Activated CD8-positive, alpha-beta memory T cell treated with anti-CD3 and anti-CD28 coated beads, Interleukin-2, amount 10 ng/mL, durations not matched to agents 7 days and 5 days (primary cell): Measurements from ENCODE around the gene TAF11L3. TPM values are rescaled to one million over a fixed set of nuclear protein-coding genes. Genes with fewer than 3 reads are reported as not detected.
"Not testable (repeated sequence)": the region's sequence is repeated elsewhere in the genome, so short reads cannot be mapped to it uniquely, and the experiment has no call there.

Source experiments
- ATAC-seq: fragments of 150-1000 bp; cut with Tn5 transposase; one replicate; pipeline ENCODE4 v1.10.0; 2021; ENCODE audit warnings: moderate library complexity
- CTCF ChIA-PET: fragments of 350-600 bp; sonication (Branson Sonifier 250); formaldehyde crosslinking; loops from one replicate; lab custom pipeline; 2021; ENCODE audit warnings: antibody characterized with exemption; lab: Charles Lee
- DNase-seq: peaks from one replicate; pipeline ENCODE4 v3.0.0-alpha.2; 2020
- H3K27ac Mint-ChIP-seq: one replicate; pipeline ENCODE4 v1.8.0; 2021; ENCODE audit warnings: mild to moderate bottlenecking, mixed read lengths
- H3K27me3 Mint-ChIP-seq: one replicate; pipeline ENCODE4 v1.8.0; 2021; ENCODE audit warnings: mixed read lengths
- H3K36me3 Mint-ChIP-seq: one replicate; pipeline ENCODE4 v1.8.0; 2021; ENCODE audit warnings: mild to moderate bottlenecking, mixed read lengths
- H3K4me1 Mint-ChIP-seq: one replicate; pipeline ENCODE4 v1.8.0; 2021; ENCODE audit warnings: mixed read lengths
- H3K4me3 Mint-ChIP-seq: one replicate; pipeline ENCODE4 v1.8.0; 2021; ENCODE audit warnings: mild to moderate bottlenecking, moderate library complexity, mixed read lengths
- H3K9me3 Mint-ChIP-seq: one replicate; pipeline ENCODE4 v1.8.0; 2022; ENCODE audit warnings: low read depth, mixed read lengths
- total RNA-seq, 2 experiments: library from RNA; stranded (reverse); gene quantifications; one replicate each; pipeline ENCODE4 v1.2.3, GENCODE V29; 2021

The TAF11L3 gene
- total RNA-seq: not detected

- H3K27me3 Mint-ChIP-seq, H3K36me3 Mint-ChIP-seq, H3K27ac Mint-ChIP-seq, ATAC-seq, DNase-seq, CTCF ChIA-PET, H3K4me3 Mint-ChIP-seq, H3K9me3 Mint-ChIP-seq, H3K4me1 Mint-ChIP-seq: not testable (repeated sequence)
Measured at GRCh38 chr5:17518067-17518466, at the start of gene TAF11L3. TAF11L3 (plus strand) TSS chr5:17518367.

- Mint-ChIP-seq H3K9me3 (peaks cover 4% of the 10 kb centered on the region), H3K4me3 (no peak overlapping the region), H3K27ac (no peak overlapping the region), H3K4me1 (no peaks in the 10 kb centered on the region), H3K27me3 (no peaks in the 10 kb centered on the region), H3K36me3 (no peaks in the 10 kb centered on the region)
- no peak for ATAC-seq
- CTCF ChIA-PET: no interaction called here
- DNase-seq: no peak
Measured at GRCh38 chr5:17470064-17470463, 48.1 kb upstream of the TAF11L3 start.

- H3K4me3 Mint-ChIP-seq, H3K36me3 Mint-ChIP-seq, CTCF ChIA-PET, H3K4me1 Mint-ChIP-seq, H3K27ac Mint-ChIP-seq, H3K27me3 Mint-ChIP-seq, H3K9me3 Mint-ChIP-seq, DNase-seq, ATAC-seq: not testable (repeated sequence)
Measured at GRCh38 chr5:17475064-17475463, 43.1 kb upstream of the TAF11L3 start.

GRCh38 chr5:17477043-17477442 is 41.1 kb upstream of the TAF11L3 start:
- no peaks in the 10 kb centered on the region for H3K36me3 Mint-ChIP-seq
- ATAC-seq: no peak
- no peak for DNase-seq
- CTCF ChIA-PET: no interaction called here
- peaks cover 2% of the 10 kb centered on the region for H3K9me3 Mint-ChIP-seq
- H3K4me3 Mint-ChIP-seq: no peak overlapping the region
- H3K4me1 Mint-ChIP-seq: no peaks in the 10 kb centered on the region
- no peaks in the 10 kb centered on the region for H3K27me3 Mint-ChIP-seq
- no peak overlapping the region for H3K27ac Mint-ChIP-seq

- no peaks in the 10 kb centered on the region for H3K4me1 Mint-ChIP-seq
- H3K9me3 Mint-ChIP-seq: peaks cover 2% of the 10 kb centered on the region
- H3K36me3 Mint-ChIP-seq: no peaks in the 10 kb centered on the region
- no peak for ATAC-seq
- H3K4me3 Mint-ChIP-seq: no peak overlapping the region
- no peak overlapping the region for H3K27ac Mint-ChIP-seq
- DNase-seq: no peak
- no peaks in the 10 kb centered on the region for H3K27me3 Mint-ChIP-seq
- CTCF ChIA-PET: no interaction called here
Measured at GRCh38 chr5:17477573-17478265, 40.4 kb upstream of the TAF11L3 start.

- H3K4me1 Mint-ChIP-seq: no peaks in the 10 kb centered on the region
- DNase-seq: no peak
- H3K9me3 Mint-ChIP-seq: peaks cover 5% of the 10 kb centered on the region
- no peak for ATAC-seq
- no peaks in the 10 kb centered on the region for H3K27me3 Mint-ChIP-seq
- CTCF ChIA-PET: no interaction called here
- H3K36me3 Mint-ChIP-seq: no peaks in the 10 kb centered on the region
- H3K27ac Mint-ChIP-seq: no peak overlapping the region
- no peak overlapping the region for H3K4me3 Mint-ChIP-seq
Measured at GRCh38 chr5:17481378-17481777, 36.8 kb upstream of the TAF11L3 start.

GRCh38 chr5:17482790-17483189 is 35.4 kb upstream of the TAF11L3 start:
- ATAC-seq: no peak
- no peaks in the 10 kb centered on the region for H3K36me3 Mint-ChIP-seq
- peaks cover 8% of the 10 kb centered on the region for H3K9me3 Mint-ChIP-seq
- no peak for DNase-seq
- no peak overlapping the region for H3K4me3 Mint-ChIP-seq
- H3K27ac Mint-ChIP-seq: no peak overlapping the region
- CTCF ChIA-PET: no interaction called here
- no peaks in the 10 kb centered on the region for H3K27me3 Mint-ChIP-seq
- no peaks in the 10 kb centered on the region for H3K4me1 Mint-ChIP-seq

GRCh38 chr5:17486464-17487173 is 31.5 kb upstream of the TAF11L3 start:
- peaks cover 15% of the 10 kb centered on the region for H3K9me3 Mint-ChIP-seq
- H3K4me1 Mint-ChIP-seq, H3K36me3 Mint-ChIP-seq, CTCF ChIA-PET, H3K27me3 Mint-ChIP-seq, DNase-seq, H3K4me3 Mint-ChIP-seq, H3K27ac Mint-ChIP-seq, ATAC-seq: not testable (repeated sequence)

- CTCF ChIA-PET: no interaction called here
- ATAC-seq (no peak), DNase-seq (no peak)
- Mint-ChIP-seq H3K4me1 (no peaks in the 10 kb centered on the region), H3K9me3 (peaks cover 16% of the 10 kb centered on the region), H3K27ac (no peak overlapping the region), H3K27me3 (no peaks in the 10 kb centered on the region), H3K36me3 (no peaks in the 10 kb centered on the region), H3K4me3 (no peak overlapping the region)
Measured at GRCh38 chr5:17487174-17487512, 31.0 kb upstream of the TAF11L3 start.

GRCh38 chr5:17491257-17491656 is 26.9 kb upstream of the TAF11L3 start:
- peaks cover 22% of the 10 kb centered on the region for H3K9me3 Mint-ChIP-seq
- H3K27me3 Mint-ChIP-seq, CTCF ChIA-PET, H3K36me3 Mint-ChIP-seq, DNase-seq, H3K27ac Mint-ChIP-seq, H3K4me3 Mint-ChIP-seq, ATAC-seq, H3K4me1 Mint-ChIP-seq: not testable (repeated sequence)

- Mint-ChIP-seq H3K36me3 (no peaks in the 10 kb centered on the region), H3K27ac (no peak overlapping the region), H3K9me3 (peaks cover 19% of the 10 kb centered on the region), H3K4me1 (no peaks in the 10 kb centered on the region), H3K4me3 (no peak overlapping the region), H3K27me3 (no peaks in the 10 kb centered on the region)
- ATAC-seq: no peak
- CTCF ChIA-PET: no interaction called here
- no peak for DNase-seq
Measured at GRCh38 chr5:17492770-17493169, 25.4 kb upstream of the TAF11L3 start.

GRCh38 chr5:17497446-17497845 is 20.7 kb upstream of the TAF11L3 start:
- no peak overlapping the region for H3K4me3 Mint-ChIP-seq
- H3K4me1 Mint-ChIP-seq: no peaks in the 10 kb centered on the region

GRCh38 chr5:17497931-17498330 is 20.2 kb upstream of the TAF11L3 start, which contains the start of gene TAF11L2:
TAF11L2 (plus strand) TSS chr5:17498231.
- H3K27me3 Mint-ChIP-seq, H3K4me1 Mint-ChIP-seq, H3K36me3 Mint-ChIP-seq, H3K9me3 Mint-ChIP-seq, H3K4me3 Mint-ChIP-seq, H3K27ac Mint-ChIP-seq, DNase-seq, ATAC-seq, CTCF ChIA-PET: not testable (repeated sequence)

More at GRCh38 chr5:17497446-17497845, 20.7 kb upstream of the TAF11L3 start:
- H3K36me3 Mint-ChIP-seq: no peaks in the 10 kb centered on the region
- H3K27me3 Mint-ChIP-seq: no peaks in the 10 kb centered on the region
- CTCF ChIA-PET: no interaction called here
- DNase-seq: no peak
- ATAC-seq: no peak
- H3K9me3 Mint-ChIP-seq: peaks cover 13% of the 10 kb centered on the region
- no peak overlapping the region for H3K27ac Mint-ChIP-seq

- CTCF ChIA-PET: no interaction called here
- Mint-ChIP-seq H3K27ac (no peak overlapping the region), H3K36me3 (no peaks in the 10 kb centered on the region), H3K27me3 (no peaks in the 10 kb centered on the region), H3K9me3 (peaks cover 9% of the 10 kb centered on the region), H3K4me1 (no peaks in the 10 kb centered on the region), H3K4me3 (no peak overlapping the region)
- DNase-seq (no peak), ATAC-seq (no peak)
Measured at GRCh38 chr5:17511775-17512325, 6.3 kb upstream of the TAF11L3 start.
